SIG-M5 treated with dmso at 0.1 percent for 504 hours (cell line): ENCODE measurements around the gene PPIL4.

Experiments used
- DNase-seq: peaks from one replicate; lab custom pipeline; 2025; ENCODE audit not compliant: unreplicated experiment; lab: John Stamatoyannopoulos, UW

Gene PPIL4

DNA sequence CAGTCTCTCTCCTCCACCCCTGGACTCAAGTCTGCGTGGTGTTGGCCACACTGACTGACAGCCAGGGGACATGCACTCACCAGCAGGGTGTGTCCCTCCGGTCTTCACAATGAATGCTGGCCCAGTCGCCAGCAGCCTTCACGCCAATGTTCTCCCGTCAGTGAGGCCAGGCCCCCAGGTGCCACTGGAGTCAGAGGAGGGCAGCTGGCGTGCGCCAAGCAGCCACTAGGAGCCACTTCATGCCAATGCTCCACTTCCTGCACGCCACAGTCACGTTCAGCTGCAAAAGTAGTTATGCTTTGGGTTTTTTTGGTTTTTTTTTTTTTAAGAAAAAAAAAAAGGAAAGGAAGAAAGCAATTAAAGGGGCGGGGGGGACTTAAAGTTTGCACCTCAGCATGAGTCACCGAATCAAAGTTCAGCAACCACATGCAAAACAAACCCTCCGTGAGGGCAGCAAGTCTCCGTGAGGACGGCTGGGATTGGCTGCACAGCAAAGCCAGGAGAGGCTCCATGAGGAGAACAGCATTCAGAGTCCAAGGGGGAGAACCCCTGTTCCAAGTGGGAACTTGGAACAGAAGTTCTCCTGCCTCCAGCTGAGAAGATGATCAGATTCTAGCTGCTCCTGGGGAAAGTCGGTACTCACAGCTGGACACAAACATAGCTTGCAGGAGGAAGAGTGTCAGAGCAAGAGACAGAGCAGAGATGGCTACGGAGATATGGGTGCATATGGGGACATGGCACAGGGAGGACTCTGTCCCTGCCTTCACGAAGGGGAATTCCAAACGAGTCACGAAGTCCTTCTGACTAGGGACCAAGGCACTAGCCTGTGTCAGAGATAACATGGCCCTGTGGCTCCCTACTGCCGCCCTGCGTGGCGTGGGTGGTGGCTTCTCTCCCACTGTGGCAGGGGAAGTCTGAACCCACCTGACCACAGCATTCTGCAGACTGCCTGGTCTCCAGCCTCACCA, 60.8 kb downstream of the PPIL4 start, which contains the start of gene ZC3H12D:
ZC3H12D (minus strand) TSS at position 282 of the 968 bp plus-strand sequence. CDS start 10,471 bp downstream, outside the sequence.
- peak; percentile 76 for DNase-seq

DNA sequence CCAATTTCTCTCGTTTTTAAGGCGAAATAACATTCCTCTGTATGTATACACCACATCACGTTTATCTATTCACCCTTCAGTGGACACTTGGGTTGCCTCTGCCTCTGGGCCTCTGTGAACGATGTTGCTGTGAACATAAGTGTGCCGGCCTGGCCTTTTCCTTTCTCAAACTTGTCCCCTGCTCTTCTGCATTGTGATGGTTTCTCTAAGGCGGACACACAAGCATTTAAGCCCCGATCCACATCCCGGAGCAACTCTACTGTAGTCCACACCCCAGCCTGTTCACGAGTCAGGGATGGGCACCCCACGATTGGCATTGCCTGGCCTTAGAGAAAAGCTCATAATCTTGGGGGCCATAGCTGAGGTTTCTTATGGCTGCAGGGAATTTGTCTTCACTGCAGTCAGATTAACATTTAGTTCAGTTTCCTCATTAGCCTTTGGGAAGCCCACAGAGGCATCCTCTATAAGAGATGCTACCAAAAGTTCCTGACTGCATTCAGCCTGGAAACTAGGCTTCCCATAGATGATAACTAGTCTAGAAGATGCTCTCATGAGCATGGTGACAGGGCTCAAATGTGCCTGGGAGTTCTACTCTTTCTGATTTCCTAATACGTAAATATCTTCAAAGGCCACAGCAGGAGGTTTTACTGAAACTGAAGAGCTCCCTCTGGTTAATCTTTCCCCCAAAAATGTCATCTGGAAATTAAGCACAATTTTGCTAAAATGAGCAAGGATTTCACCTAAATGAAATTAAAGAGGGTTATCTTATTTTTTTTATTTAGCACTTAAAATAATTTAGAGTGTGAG, 61.8 kb downstream of the PPIL4 start:
- peak; percentile 15 for DNase-seq

DNA sequence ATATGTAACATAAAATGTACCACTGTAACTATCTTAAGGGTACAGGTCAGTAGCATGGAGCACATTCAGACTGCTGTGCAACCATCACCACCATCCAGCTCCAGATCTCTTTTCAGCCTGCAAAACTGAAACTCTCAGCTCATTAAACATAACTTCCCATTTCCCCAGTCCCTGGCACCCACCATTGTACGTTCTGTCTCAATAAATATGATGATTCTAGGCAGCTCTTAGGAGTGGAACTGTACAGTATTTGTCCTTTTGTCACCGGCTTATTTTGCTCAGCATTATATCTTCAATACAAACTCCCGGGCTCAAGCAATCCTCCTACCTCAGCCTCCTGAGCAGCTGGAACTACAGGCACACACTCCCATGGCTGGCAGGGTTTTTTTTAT, 62.5 kb downstream of the PPIL4 start:
- peak; percentile 83 for DNase-seq

DNA sequence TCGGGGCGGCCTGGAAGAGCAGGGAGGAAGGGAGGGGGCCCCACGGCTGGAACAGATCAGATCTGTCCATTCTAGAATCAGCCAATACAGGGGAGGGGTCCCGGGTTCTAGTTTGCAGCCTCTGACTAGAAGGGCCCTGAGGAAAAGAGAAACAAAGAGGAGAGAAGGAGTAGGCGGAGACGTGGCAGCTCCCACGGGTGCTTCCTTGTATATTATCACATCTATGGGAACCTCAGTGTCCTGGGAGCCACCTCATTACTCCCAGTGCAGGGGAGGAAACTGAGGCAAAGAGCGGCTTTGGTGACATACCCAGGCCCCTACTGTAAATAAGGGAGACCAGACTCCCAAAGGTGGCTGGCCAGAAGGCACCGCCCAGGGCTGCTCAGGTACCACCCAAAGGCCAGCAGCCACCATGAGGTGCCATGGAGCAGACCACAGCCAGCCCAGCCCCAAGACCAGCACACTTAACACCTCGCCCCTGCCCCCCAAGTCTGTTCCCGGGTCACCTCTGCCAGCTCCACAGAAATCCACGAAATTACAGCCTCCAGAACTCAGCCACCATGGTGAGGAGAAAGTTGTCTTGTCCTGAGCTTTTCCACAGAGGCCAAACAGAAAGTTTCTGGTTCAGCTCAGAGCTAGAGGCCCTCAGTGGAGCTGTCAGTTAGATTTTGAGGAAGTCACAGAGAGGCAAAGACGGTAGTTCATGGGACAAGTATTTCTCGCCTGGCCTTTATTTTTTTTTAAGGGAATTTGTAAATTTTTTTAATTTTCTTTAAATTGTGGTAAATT, 63.1 kb downstream of the PPIL4 start:
- peak; percentile 86 for DNase-seq

DNA sequence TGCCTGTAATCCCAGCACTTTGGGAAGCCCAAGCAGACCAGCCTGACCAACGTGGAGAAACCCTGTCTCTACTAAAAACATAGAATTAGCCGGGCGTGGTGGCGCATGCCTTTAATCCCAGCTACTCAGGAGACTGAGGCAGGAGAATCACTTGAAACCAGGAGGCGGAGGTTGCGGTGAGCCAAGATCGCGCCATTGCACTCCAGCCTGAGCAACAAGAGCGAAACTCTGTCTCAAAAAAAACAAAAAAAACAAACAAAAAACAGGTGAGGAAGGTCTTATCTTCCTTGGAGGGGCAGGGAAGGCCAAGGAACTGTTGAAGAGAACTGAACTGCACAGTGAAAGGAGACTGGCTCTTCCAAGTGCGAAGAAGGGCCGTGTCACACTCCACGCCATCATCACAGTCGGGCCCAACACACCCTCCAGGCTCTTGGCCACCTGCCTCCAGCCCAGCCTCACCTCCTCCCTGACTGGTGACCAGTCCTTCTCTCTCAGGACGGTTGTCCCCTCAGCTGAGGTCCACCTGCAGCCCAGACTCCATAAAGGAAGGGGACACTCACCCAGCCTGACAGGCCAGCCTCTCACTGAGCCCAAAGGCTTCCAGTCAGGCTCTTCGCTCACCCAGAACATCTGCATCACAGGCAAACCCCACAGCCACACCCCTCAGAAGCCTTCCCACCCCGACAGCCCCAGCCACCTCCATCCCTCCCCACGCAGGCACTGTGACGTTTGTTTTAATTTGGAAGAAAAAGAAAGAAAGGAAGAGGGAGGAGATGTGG, 65.2 kb downstream of the PPIL4 start:
- DNase-seq = no peak

DNA sequence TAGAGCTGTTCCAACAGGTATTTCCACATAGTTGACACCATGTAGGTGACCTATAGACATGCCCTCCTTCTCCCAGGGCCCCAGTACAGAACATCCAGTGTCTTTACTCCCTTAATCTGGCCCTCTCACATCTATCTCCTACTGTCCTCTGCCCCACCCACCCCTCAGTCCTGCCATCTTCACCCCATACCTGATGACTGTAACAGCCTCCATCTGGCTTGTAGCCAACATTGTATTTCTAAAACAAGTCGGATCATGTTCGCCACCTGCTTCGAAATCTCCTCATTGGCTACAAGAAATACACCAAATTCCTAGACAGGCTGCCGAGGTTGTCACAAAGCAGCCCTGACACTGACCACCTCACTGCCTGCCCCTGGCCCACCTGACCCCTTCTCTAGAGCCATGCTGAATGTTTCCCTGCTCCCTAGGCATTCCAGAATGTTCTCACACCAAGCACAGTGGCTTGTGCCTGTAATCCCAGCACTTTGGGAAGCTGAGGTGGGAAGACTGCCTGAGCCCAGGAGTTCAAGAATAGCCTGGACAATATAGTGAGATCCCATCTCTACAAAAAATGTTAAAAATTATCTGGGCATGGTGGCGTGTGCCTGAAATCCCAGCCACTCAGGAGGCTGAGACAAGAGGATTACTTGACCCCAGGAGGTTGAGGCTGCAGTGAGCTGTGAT, 67.1 kb downstream of the PPIL4 start:
- no peak for DNase-seq

DNA sequence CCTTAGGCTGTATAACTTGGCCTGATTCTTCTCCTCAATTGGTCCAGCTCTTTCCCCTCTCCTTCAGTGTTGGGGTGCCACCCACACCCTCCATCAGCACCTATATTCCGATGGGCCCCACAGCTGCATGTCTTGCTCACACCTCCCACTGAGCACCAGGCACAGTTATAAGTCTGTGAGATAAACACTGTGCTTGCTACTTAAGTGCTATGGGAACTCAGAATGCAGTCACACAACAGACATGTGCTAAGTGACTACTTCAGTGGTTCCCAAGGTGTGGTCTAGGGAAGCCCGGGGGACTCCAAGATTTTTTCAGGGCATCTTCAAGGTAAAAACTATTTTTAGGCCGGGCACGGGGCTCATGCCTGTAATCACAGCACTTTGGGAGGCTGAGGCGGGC, 68.3 kb downstream of the PPIL4 start:
- DNase-seq = no peak

DNA sequence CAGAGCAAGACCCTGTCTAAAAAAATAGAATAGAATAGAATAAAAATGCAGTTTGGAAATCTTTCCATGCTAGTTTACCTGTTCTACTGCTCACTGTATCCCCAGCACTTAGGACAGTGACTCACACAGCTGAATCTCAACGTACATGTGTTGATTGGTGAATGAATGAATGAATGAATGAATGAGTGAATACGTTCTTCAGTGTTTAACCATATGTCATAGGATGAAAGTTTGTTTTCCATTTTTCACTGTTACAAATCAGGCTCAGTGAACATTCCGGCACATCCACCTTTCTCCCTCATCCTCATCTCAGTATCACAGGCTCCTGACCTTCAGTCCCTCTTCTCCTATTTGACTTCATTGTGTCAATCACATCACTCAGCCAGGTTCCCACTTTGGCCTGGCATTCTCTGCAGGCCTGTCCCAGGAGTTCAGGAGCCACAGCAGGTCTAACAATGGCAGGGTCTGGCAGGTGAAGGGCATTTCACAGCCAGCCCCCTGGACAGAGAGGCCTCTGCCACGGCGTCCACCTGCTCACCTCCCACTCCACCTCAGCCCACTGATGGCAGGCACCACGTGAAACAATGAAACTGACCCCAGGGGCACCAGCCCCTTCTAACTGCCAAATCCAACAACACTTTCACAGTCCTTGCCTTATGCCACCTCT, 68.9 kb downstream of the PPIL4 start:
- no peak for DNase-seq

DNA sequence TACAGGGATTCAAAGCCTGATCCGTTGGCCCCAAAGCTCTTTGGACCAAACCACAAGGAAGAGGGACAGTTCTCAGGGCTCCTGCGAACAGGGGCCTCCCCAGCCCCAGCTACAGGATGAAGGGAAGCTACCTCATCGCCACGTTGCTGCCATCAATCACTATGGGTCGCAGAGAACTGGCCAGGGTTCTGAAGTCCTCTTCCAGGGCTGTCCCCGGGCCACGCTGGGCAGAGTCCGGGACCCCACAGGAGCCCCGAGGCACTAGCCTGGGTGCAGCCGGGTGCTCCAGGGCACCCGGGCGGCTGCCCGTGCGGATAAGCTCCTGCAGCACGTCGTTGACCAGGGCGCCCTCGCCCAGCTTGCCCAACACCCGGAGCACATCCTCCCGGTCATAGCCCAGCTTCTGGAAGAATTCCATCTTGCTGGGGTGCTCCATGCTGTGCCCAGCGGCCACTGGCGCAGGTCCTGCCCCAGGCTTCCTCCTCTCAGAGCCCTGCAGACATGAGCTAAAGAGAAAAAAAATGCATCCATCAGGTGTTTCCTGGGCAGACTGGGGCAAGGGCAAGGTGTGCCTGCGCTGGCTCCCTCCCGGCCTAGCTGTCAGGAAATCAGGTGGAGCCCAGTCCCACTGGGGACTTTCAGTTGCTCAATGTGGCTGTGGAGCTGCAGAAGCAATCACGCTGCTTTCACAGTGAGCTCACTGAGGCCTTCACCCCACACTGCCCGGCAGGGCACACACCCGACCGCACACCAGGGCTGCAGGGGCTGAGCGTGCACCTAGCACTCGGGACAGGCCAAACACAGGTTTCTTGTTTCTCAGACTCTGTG, 71.5 kb downstream of the PPIL4 start:
- DNase-seq = no peak

DNA sequence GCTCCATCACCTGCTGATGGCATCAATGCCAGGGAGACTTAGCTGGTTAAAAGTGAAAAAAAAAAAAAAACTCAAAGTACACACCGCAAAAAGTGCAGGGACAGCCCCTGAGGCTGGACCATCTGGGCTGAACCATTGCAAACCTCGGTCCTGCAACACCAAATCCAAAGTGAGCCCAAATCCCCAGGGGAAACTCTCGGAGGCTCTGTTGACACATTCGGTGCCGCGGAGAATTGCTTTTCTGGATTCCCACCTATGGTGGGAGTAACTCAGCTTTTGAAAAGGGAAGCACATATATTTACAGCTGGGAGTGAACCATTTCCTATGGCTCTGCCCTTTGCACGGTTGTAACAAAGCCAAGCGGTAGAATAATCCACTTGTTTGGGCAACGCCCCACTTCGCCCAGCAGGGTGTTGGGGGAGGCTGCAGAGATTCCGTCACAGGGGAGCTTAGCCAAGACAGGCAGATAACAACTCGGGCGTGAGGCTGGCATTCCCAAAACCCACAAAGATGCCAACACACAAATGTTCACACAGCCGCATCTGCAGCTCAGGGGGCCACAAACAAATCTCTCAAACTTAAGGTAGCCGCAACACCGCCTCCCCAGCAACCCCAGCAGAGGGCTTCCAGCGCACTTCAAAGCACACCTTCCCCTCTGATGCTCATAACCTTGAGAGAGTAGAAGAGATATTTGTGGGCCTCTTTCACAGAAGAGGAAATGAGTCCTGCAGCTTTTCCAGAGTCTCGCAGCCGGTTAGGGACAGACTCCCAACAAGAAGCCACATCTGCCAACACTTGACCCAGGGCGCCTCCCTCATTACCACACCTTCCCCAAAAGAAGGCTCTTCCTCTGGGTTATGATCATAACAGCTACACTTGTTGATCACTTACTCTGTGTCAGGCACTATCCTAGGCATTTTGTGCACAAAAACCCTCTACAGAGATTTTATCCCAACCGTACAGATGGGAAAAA, 72.5 kb downstream of the PPIL4 start:
- DNase-seq = no peak

DNA sequence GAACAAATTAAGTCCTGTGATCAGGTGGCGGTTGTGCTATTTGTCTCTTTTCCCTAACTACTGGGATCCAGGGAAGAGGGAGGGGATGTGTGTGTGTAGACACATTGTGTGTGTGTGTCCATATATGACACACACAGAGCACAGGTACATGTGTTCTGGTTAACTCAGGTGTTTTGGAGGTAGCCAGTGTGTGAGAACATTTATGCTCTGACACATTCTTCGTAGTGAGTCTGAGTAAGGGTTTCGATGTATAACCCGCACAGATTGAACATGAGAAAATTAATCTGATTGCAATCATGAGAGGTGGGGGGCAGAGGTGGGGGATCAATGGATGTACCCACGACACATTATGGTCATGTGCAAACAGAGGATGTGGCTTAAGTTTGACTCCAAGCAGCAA, 73.6 kb downstream of the PPIL4 start:
- no peak for DNase-seq

DNA sequence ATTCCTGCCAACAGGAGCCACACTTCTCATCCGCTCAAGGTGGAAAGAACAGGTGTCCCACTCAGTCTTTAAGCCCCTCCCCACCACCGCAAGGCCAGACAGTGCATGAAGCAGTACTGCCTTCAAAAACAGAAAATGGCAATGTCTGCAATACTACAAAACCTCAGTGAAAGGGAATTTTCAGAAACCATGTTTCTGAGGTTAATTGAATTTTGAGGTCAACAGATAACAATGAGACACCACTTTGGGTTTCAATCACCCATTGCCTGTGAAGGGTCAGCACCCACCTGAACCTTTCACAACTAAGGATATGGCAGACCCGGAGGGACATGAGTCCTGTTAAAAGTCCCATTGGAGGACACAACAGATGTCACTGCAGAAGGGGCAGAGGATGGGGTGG, 74.0 kb downstream of the PPIL4 start:
- DNase-seq = no peak

DNA sequence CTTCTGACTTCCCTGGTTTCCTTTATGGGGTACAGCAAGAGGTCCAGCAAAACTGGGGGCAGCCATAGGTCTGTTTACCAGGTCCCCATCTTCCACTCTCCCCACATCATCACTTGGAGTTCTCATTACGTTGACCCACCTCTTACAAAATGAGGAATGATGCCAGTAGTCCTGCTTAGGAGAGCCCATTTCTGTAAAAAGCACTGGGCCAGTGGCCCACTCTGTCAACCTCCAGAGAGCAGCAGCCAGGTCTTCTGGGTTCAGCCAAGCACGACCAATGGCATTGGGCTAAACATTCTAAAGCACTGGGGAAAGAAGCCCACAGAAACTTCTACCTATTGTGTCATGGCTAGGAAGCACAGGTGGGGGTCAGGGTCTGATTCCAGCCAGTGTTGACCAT, 74.9 kb downstream of the PPIL4 start:
- no peak for DNase-seq

DNA sequence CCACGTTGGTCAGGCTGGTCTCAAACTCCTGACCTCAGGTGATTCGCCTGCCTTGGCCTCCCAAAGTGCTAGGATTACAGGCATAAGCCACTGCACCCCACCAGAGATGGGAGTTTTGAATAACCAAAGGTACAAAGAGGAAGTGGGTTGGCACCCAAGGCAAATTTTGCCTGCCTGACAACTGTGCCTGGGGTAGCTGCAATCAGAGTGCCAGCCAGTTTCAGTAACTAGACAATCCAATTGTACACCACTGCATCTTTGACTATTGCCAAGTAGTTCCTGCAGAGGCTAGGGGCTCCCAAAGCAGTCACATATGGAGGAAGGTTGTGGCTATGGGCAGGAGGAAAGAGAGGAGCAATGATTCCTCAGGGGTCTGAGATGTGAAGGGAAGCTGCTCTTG, 77.7 kb downstream of the PPIL4 start:
- no peak for DNase-seq

DNA sequence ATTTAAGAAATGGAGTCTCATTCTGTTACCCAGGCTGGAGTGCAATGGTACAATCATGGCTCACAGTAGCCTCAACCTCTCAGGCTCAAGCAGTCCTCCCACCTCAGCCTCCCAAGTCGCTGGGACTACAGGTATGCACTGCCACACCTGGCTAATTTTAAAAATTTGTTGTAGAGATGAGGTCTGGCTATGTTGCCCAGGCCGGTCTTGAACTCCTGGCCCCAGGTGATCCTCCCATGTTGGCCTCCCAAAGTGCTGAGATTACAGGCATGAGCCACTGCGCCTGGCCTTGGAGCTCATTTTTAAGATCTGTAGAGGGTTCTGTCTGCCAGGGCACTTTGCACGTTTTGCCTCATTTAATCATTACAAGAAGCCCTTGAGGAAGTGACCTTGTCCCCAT, 78.6 kb downstream of the PPIL4 start:
- no peak for DNase-seq

DNA sequence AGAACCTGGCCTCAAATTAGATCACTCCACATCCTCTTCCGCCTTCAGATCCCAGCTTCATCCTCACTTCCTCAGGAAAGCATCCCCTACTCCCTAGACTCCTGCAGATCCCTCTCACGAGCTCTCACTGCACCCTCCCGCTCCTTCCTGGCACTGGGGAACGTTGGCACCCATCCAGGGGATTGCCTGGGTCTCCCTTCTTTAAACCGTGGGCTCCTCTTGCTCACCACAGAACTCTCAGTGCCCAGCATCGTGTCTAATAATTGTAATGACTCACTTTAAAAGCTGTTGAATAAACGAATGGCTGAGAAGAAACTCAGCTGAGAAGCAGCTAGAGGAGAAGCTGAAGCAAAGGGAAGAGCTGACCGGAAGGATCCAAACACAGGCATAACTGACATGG, 81.4 kb downstream of the PPIL4 start:
- no peak for DNase-seq

DNA sequence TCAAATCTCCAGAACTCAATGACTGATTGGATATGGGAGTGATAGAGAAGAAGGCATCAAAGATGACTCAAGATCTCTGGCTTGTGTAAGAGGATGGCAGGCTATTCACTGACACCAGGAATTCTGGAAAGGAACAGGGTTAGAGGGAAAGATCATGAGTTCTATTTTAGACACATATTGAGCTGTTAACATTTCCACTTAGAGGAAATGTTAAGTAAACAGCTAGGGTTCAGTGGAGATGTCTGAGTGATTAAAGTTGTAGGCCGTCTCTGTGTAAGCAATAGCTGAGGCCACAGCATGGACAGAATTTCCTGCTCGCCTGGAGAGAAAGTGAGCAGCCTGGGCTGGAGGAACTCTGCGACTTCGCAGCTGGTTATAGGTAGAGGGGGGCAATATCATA, 82.1 kb downstream of the PPIL4 start:
- no peak for DNase-seq
